ENCODE data around the gene PTX4.

Gene PTX4, protein sequence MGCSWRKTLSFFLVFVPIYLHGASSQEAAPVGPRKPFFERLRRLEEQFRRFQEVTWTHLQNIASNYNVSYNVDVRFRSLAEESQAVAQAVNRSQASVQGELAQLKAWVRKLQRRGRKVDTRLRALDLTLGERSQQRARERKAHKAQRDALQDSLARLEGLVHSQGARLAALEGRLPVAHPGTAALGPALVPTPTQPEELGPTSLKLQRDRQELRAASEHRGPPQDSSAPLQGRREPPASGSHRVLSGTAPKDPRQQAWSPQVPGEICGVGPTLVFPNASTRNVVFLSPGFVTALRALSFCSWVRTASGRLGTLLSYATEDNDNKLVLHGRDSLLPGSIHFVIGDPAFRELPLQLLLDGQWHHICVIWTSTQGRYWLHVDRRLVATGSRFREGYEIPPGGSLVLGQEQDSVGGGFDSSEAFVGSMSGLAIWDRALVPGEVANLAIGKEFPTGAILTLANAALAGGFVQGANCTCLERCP

GRCh38 chr16:1488619-1489018 is at the start of gene PTX4:
TSS of gene PTX4 (minus strand) at chr16:1488944. CDS start at chr16:1488909, 35 bp downstream.
- no peak for DNase-seq (ENCODE audit: low spot score)

GRCh38 chr16:1537763-1538289 is 49.1 kb upstream of the PTX4 start:
- no peak for DNase-seq (ENCODE audit: low spot score)

DNA sequence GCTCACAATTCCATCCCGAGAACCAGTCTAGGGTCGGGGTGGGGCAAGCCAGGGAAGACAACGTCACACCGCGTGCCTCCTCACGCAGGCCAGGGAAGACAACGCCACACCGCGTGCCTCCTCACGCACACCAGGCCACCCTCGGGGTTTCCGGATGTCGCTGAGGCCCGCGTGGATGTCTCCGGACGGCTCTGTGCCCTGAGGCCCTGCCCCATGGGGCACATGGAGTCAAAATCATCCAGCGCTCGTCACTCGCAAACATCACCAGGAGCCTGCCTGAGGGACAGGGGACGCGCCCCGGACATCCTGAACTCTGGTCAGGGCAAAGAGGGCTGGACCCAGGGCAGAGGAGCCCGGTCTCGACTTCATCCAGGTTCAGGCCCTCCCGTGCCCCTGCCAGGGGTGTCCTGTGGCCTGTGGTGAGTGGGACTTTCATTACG is 48.4 kb upstream of the PTX4 start:
- no peak for DNase-seq (ENCODE audit: low spot score)

DNA sequence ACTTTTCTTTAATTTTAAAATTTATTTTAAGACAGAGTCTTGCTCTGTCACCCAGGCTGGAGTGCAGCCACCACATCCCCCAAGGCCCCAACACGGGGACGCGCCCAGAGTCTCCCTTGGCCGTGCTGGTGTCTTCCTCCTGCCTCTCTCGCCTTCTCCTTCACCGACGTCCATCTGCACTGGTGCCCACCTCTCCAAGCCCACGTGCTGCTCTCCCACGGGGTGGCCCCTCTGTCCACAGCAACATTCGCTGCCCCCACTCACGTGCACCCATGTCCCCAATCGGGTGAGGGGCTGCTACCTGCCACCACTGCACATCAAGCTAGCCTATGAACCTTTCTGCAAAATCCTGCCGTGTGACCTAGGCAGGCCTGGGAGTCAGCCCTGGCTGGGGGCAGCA is 47.9 kb upstream of the PTX4 start:
- DNase-seq (ENCODE audit: low spot score): no peak

GRCh38 chr16:1535391-1536291 is 46.9 kb upstream of the PTX4 start:
- no peak for DNase-seq (ENCODE audit: low spot score)

GRCh38 chr16:1534021-1535020 is 45.6 kb upstream of the PTX4 start:
- no peak for DNase-seq (ENCODE audit: low spot score)

DNA sequence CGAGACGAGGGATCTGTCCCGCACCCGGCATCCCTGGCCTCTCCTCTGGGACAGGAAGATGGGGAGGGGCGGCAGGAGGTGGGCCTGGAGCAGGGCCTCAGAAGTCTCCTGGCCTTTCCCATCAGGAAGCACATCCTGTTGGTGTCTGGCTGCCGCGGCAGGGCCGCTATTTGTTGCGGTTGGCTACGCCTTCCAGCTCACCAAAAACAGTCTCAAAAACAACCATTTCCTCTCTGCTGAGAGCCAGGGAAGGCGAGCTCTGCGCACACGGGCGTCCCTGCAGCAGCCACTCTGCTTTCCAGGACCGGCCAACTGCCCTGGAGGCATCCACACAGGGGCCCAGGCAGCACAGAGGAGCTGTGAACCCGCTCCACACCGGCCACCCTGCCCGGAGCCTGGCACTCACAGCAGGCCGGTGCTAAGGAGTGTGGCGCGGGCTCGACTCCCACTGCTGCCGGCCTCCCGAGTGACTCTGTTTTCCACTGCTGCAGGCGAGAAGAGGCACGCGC is 44.8 kb upstream of the PTX4 start, which contains the start of gene TMEM204:
Gene TMEM204, plus strand, starts transcription at position 224 of the 509 bp plus-strand sequence. CDS start 610 bp downstream, outside the sequence.
- no peak for DNase-seq (ENCODE audit: low spot score)

GRCh38 chr16:1532771-1533170 is 44.0 kb upstream of the PTX4 start:
- DNase-seq (ENCODE audit: low spot score): no peak

- no peak for DNase-seq (ENCODE audit: low spot score)
Measured at GRCh38 chr16:1532081-1532760, 43.5 kb upstream of the PTX4 start.

- DNase-seq (ENCODE audit: low spot score): no peak
Measured at GRCh38 chr16:1531638-1531910, 42.8 kb upstream of the PTX4 start.

- DNase-seq (ENCODE audit: low spot score): no peak
Measured at GRCh38 chr16:1530883-1531637, 42.3 kb upstream of the PTX4 start.

GRCh38 chr16:1530349-1530882 is 41.7 kb upstream of the PTX4 start:
- DNase-seq (ENCODE audit: low spot score): no peak

DNA sequence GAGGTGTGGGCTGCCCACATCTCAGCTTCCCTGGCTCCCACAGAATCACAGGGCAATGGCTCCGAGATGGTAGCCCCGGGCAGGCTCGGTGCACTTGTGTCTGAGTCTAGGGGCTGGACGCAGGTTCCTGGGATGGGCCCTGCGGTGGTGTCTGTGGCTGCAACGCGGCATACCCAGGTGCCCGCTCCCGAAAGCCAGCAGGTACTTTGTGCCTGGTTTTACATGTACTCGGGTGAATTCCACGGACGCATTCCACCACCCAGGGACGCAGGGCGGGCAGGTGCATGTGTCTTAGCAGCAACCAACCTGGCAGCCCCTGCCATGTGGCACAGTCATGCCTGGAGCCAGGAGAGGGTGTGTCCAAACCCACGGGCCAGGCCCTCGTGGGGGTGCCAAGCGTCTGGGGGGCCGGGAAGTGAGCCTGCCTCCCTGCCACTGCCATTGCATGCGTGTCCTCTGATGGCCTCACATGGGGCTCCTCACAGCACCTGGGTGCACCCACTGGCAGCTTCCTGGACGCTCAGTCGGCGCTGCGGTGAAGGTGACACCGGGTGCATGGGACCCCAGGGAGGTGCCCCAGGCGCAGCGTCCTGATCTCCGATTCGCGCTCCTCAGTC is 40.3 kb upstream of the PTX4 start:
- no peak for DNase-seq (ENCODE audit: low spot score)

DNA sequence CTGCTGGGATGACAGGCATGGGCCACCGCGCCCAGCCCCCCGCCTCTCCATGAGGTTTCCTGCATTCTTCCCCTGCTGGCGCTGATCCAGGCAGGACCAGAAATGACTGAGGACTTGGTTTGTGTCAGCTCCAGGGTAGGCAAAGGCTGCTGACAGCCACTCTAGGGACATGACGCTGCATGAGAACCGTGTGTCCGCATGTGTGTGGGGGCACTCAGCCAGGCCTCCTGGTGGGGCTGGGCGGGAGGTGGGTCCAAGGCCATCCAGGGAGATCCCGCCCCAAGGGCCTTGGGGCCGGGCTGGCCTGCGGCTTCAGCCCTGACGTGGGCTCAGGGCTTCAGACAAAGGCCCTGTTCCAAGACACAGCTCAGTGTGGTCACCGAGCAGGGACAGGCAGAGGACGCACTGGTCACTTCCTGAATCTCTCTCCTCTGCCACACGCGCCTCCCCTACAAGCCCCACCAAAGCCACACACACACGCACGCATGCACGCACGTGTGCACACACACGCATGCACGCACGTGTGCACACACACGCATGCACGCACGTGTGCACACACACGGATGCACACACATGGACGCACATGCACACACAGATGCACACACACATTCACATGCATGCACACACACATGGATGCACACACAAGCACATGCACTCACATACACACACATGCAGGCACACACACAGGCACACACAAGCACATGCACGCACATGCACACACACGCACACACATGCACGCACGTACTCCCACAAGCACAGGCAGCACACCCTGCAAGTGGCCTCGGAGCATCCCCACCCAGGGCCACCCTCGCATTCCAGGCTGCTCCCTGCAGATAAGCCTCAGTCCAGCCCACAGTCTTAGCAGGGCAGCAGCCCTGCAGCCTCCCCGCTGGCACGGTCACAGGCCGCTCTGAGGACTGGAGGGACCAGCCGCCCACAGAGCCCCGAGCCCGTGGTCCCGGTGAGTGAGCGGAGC is 39.4 kb upstream of the PTX4 start:
- DNase-seq (ENCODE audit: low spot score): no peak

GRCh38 chr16:1526608-1527555 is 38.1 kb upstream of the PTX4 start:
- DNase-seq (ENCODE audit: low spot score): no peak

GRCh38 chr16:1525871-1526607 is 37.3 kb upstream of the PTX4 start:
- DNase-seq (ENCODE audit: low spot score): no peak

Measured in germinal center (tissue), 1 donor.